ENCODE data around the gene PTPRO.

- TF ChIP-seq, protein P1, sequence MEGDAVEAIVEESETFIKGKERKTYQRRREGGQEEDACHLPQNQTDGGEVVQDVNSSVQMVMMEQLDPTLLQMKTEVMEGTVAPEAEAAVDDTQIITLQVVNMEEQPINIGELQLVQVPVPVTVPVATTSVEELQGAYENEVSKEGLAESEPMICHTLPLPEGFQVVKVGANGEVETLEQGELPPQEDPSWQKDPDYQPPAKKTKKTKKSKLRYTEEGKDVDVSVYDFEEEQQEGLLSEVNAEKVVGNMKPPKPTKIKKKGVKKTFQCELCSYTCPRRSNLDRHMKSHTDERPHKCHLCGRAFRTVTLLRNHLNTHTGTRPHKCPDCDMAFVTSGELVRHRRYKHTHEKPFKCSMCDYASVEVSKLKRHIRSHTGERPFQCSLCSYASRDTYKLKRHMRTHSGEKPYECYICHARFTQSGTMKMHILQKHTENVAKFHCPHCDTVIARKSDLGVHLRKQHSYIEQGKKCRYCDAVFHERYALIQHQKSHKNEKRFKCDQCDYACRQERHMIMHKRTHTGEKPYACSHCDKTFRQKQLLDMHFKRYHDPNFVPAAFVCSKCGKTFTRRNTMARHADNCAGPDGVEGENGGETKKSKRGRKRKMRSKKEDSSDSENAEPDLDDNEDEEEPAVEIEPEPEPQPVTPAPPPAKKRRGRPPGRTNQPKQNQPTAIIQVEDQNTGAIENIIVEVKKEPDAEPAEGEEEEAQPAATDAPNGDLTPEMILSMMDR (IDR thresholded peaks at IDR 0.05; ENCODE audit: low read depth, low read length, poor library complexity, severe bottlenecking) = no peak
- TF ChIP-seq EZH2phosphoT487 (IDR thresholded peaks at IDR 0.05; ENCODE audit: borderline replicate concordance, low read length) = no peak
Observed at GRCh38 chr12:15547691-15548090, 225.4 kb downstream of the PTPRO start.
